ENCODE results near the gene ZNF526.
"Not testable (repeated sequence)": the region's sequence is repeated elsewhere in the genome, so short reads cannot be mapped to it uniquely, and the experiment has no call there.

The ZNF526 gene

GRCh38 chr19:42254089-42254849 lies 34.2 kb downstream of the ZNF526 start:
- DNase-seq (ENCODE audit: insufficient read length, low spot score) = peak; percentile 65
- no peak for TF ChIP-seq SPI1 (IDR thresholded peaks at IDR 0.05; ENCODE audit: low read depth, low read length)
- TF ChIP-seq POU2F2 (IDR thresholded peaks at IDR 0.05; ENCODE audit: low read depth, low read length) = no peak
- TF ChIP-seq PAX5 (IDR thresholded peaks at IDR 0.05; ENCODE audit: insufficient read depth, low read length, severe bottlenecking) = no peak
- TF ChIP-seq TAF1 (IDR thresholded peaks at IDR 0.05; ENCODE audit: low read depth, low read length) = no peak
- no peak for TF ChIP-seq POLR2A (IDR thresholded peaks at IDR 0.05; ENCODE audit: low read depth, low read length)
- peak; percentile 77 for FAIRE-seq

GRCh38 chr19:42254850-42255765 lies 35.0 kb downstream of the ZNF526 start, which contains the start of gene ERF:
Gene ERF, minus strand, starts transcription at chr19:42255128. Its CDS starts 129 bp downstream, at chr19:42254999.
- FAIRE-seq = peak; percentile 99
- no peak for TF ChIP-seq POLR2AphosphoS5 (IDR thresholded peaks at IDR 0.05; ENCODE audit: low read depth, low read length)
- peak; percentile 43; the same call in 1 of the 2 replicates for TF ChIP-seq POLR2A (IDR thresholded peaks at IDR 0.05; ENCODE audit: low read depth, low read length)
- peak; percentile 43 for TF ChIP-seq PAX5 (IDR thresholded peaks at IDR 0.05; ENCODE audit: insufficient read depth, low read length, severe bottlenecking)
- DNase-seq (ENCODE audit: insufficient read length, low spot score) = peak; percentile 98

- no peak for FAIRE-seq
- no peak for DNase-seq (ENCODE audit: insufficient read length, low spot score)
- TF ChIP-seq SPI1 (IDR thresholded peaks at IDR 0.05; ENCODE audit: low read depth, low read length) = 0 out of 2 replicates have a peak, but pooled peaks have one; percentile 15
- TF ChIP-seq POLR2A (IDR thresholded peaks at IDR 0.05; ENCODE audit: low read depth, low read length) = no peak
- TF ChIP-seq POU2F2 (IDR thresholded peaks at IDR 0.05; ENCODE audit: low read depth, low read length) = no peak
- TF ChIP-seq POLR2AphosphoS5 (IDR thresholded peaks at IDR 0.05; ENCODE audit: low read depth, low read length) = no peak
- TF ChIP-seq TAF1 (IDR thresholded peaks at IDR 0.05; ENCODE audit: low read depth, low read length) = no peak
- no peak for TF ChIP-seq PAX5 (IDR thresholded peaks at IDR 0.05; ENCODE audit: insufficient read depth, low read length, severe bottlenecking)
Observed at GRCh38 chr19:42255766-42256745, 35.9 kb downstream of the ZNF526 start.

GRCh38 chr19:42257842-42258241 lies 37.7 kb downstream of the ZNF526 start:
- not testable (repeated sequence) for FAIRE-seq

GRCh38 chr19:42261763-42262162 lies 41.7 kb downstream of the ZNF526 start:
- FAIRE-seq (no peak), DNase-seq (ENCODE audit: insufficient read length, low spot score) (no peak)
- TF ChIP-seq POLR2AphosphoS5 (IDR thresholded peaks at IDR 0.05; ENCODE audit: low read depth, low read length) = no peak
- no peak for TF ChIP-seq PAX5 (IDR thresholded peaks at IDR 0.05; ENCODE audit: insufficient read depth, low read length, severe bottlenecking)
- no peak for TF ChIP-seq POLR2A (IDR thresholded peaks at IDR 0.05; ENCODE audit: low read depth, low read length)
- no peak for TF ChIP-seq POU2F2 (IDR thresholded peaks at IDR 0.05; ENCODE audit: low read depth, low read length)
- TF ChIP-seq SPI1 (IDR thresholded peaks at IDR 0.05; ENCODE audit: low read depth, low read length) = no peak
- no peak for TF ChIP-seq TAF1 (IDR thresholded peaks at IDR 0.05; ENCODE audit: low read depth, low read length)

More at GRCh38 chr19:42257842-42258241, 37.7 kb downstream of the ZNF526 start:
- DNase-seq (ENCODE audit: insufficient read length, low spot score) = not testable (repeated sequence)

GRCh38 chr19:42266105-42266504 lies 46.0 kb downstream of the ZNF526 start:
- not testable (repeated sequence) for DNase-seq (ENCODE audit: insufficient read length, low spot score); FAIRE-seq

- DNase-seq (ENCODE audit: insufficient read length, low spot score); FAIRE-seq: not testable (repeated sequence)
Observed at GRCh38 chr19:42266928-42267603, 47.0 kb downstream of the ZNF526 start.

- FAIRE-seq (no peak), DNase-seq (ENCODE audit: insufficient read length, low spot score) (no peak)
- no peak for TF ChIP-seq PAX5 (IDR thresholded peaks at IDR 0.05; ENCODE audit: insufficient read depth, low read length, severe bottlenecking)
- TF ChIP-seq POU2F2 (IDR thresholded peaks at IDR 0.05; ENCODE audit: low read depth, low read length) = no peak
Observed at GRCh38 chr19:42267644-42268141, 47.6 kb downstream of the ZNF526 start.

GRCh38 chr19:42268142-42268703 lies 48.1 kb downstream of the ZNF526 start:
- peak; percentile 99 for FAIRE-seq
- peak; percentile 87 for DNase-seq (ENCODE audit: insufficient read length, low spot score)
- TF ChIP-seq SPI1 (IDR thresholded peaks at IDR 0.05; ENCODE audit: low read depth, low read length) (peak; percentile 39), POU2F2 (IDR thresholded peaks at IDR 0.05; ENCODE audit: low read depth, low read length) (peak; percentile 30; the same call in 1 of the 2 replicates), PAX5 (IDR thresholded peaks at IDR 0.05; ENCODE audit: insufficient read depth, low read length, severe bottlenecking) (peak; percentile 12), POLR2AphosphoS5 (IDR thresholded peaks at IDR 0.05; ENCODE audit: low read depth, low read length) (0 out of 2 replicates have a peak, but pooled peaks have one; percentile 22), TAF1 (IDR thresholded peaks at IDR 0.05; ENCODE audit: low read depth, low read length) (0 out of 2 replicates have a peak, but pooled peaks have one; percentile 46), POLR2A (IDR thresholded peaks at IDR 0.05; ENCODE audit: low read depth, low read length) (no peak)
